GM12878 (cell line): ENCODE data around the gene TEX101. TPM values are rescaled to one million over a fixed set of nuclear protein-coding genes. Genes with fewer than 3 reads are reported as not detected.

Experiments used
- ATAC-seq: fragments of 200-7000 bp; cut with Tn5 transposase; 3 replicates; pipeline ENCODE4 v1.9.1; 2020; ENCODE audit warnings: mild to moderate bottlenecking, moderate library complexity
- BruUV-seq: library from RNA; stranded (reverse); fragments of 400-500 nt; replicated peaks from 2 replicates; lab custom pipeline; 2021; lab: Mats Ljungman, UMichigan
- CTCF ChIA-PET: fragments of 300-600 bp; sonication (Branson Sonifier 250); formaldehyde crosslinking; extraction: SDS; loops from one replicate; lab custom pipeline; 2021; ENCODE audit warnings: inconsistent platforms; lab: Yijun Ruan, JAX
- POLR2A ChIA-PET: fragments of 350-600 bp; formaldehyde crosslinking; extraction: SDS; loops from one replicate; lab custom pipeline; 2021; ENCODE audit warnings: inconsistent platforms; lab: Charles Lee
- RAD21 ChIA-PET: fragments of 300-600 bp; sonication (Branson Sonifier 250); formaldehyde crosslinking; loops from one replicate; lab custom pipeline; 2023; ENCODE audit warnings: antibody characterized with exemption; ENCODE audit not compliant: unreplicated experiment; lab: Charles Lee
- SMC1A ChIA-PET: fragments of 300-600 bp; sonication (Branson Sonifier 250); formaldehyde crosslinking; loops from one replicate; lab custom pipeline; 2023; ENCODE audit not compliant: unreplicated experiment, uncharacterized antibody; lab: Charles Lee
- DNase-seq: peaks from one replicate; pipeline ENCODE4 v3.0.0-alpha.2; 2011; ENCODE audit warnings: low read depth, low spot score
- FAIRE-seq: peaks from 3 replicates; lab custom pipeline; 2011; peaks lifted over from hg19 to GRCh38; lab: Jason Lieb, UNC
- H2AFZ ChIP-seq: 2 replicates; pipeline ENCODE4 v1.6.0; 2011; ENCODE audit warnings: low read depth, low read length, control low read depth; ENCODE audit not compliant: control insufficient read depth
- H3K27ac ChIP-seq: 2 replicates; pipeline ENCODE4 v1.5.1; 2011; ENCODE audit warnings: control low read depth; ENCODE audit not compliant: control insufficient read depth, insufficient read depth
- H3K27me3 ChIP-seq, 2 experiments: replicated peaks in 1 of 2; 2 replicates each; pipeline versions ENCODE4 v1.6.0 to v1.6.1; 2011; ENCODE audit warnings: low read length in 1 of 2; ENCODE audit not compliant: control insufficient read depth in 2 of 2, insufficient read depth in 2 of 2
- H3K36me3 ChIP-seq, 2 experiments: 2 replicates each; pipeline ENCODE4 v1.5.1; 2011; ENCODE audit warnings: low read length in 1 of 2; ENCODE audit not compliant: control insufficient read depth in 2 of 2, insufficient read depth in 2 of 2
- H3K4me1 ChIP-seq: 2 replicates; pipeline ENCODE4 v1.6.1; 2011; ENCODE audit warnings: mild to moderate bottlenecking, low read length, moderate library complexity, mixed read lengths; ENCODE audit not compliant: control insufficient read depth, insufficient read depth
- H3K4me2 ChIP-seq: 2 replicates; pipeline ENCODE4 v1.6.0; 2011; ENCODE audit warnings: control low read depth; ENCODE audit not compliant: control insufficient read depth, insufficient read depth
- H3K4me3 ChIP-seq: fragments of 200-600 bp; sonication (generic); 2 replicates; pipeline ENCODE4 v1.5.1; 2016
- H3K79me2 ChIP-seq: 2 replicates; pipeline ENCODE4 v1.6.0; 2011; ENCODE audit warnings: low read length; ENCODE audit not compliant: control insufficient read depth, insufficient read depth
- H3K9ac ChIP-seq: 2 replicates; pipeline ENCODE4 v1.8.0; 2011; ENCODE audit warnings: low read length, control low read depth, mixed read lengths; ENCODE audit not compliant: control insufficient read depth, insufficient read depth
- H3K9me3 ChIP-seq: replicated peaks from 3 replicates; pipeline ENCODE4 v1.5.1; 2011; ENCODE audit warnings: mild to moderate bottlenecking, low read length; ENCODE audit not compliant: control insufficient read depth, insufficient read depth
- H4K20me1 ChIP-seq: 2 replicates; pipeline ENCODE4 v1.6.0; 2011; ENCODE audit not compliant: control insufficient read depth, insufficient read depth
- HDAC6 ChIP-seq: fragments of 200-600 bp; sonication (generic); IDR thresholded peaks from one replicate; pipeline ENCODE4 v1.8.0; 2017; ENCODE audit warnings: antibody characterized with exemption; ENCODE audit not compliant: unreplicated experiment
- IRF3 ChIP-seq: fragments of 450-650 bp; IDR thresholded peaks from 2 replicates; pipeline ENCODE4 v1.6.1; 2014; ENCODE audit warnings: mild to moderate bottlenecking
- NBN ChIP-seq: fragments of 450-650 bp; IDR thresholded peaks from 2 replicates; pipeline ENCODE4 v1.6.1; 2016
- PAX8 ChIP-seq: fragments of 450-650 bp; IDR thresholded peaks from 2 replicates; pipeline ENCODE4 v1.6.1; 2017; ENCODE audit warnings: mild to moderate bottlenecking, moderate library complexity
- RELA ChIP-seq: fragments of 450-650 bp; IDR thresholded peaks from 2 replicates; pipeline ENCODE4 v1.8.0; 2014; ENCODE audit warnings: borderline replicate concordance; ENCODE audit not compliant: partially characterized antibody
- ZNF217 ChIP-seq: fragments of 450-650 bp; IDR thresholded peaks from 2 replicates; pipeline ENCODE4 v1.6.1; 2017; ENCODE audit warnings: antibody characterized with exemption, mild to moderate bottlenecking
- WGBS: methylation state at CpG from one replicate; pipeline ENCODE4 v1.1.6; 2016; ENCODE audit warnings: low lambda C conversion rate; ENCODE audit not compliant: insufficient replicate concordance, insufficient coverage; ENCODE audit errors: missing lambda C conversion rate; 5-methylcytosine and 5-hydroxymethylcytosine counted together
- in situ Hi-C: fragments of 300-500 bp; cut with MboI; formaldehyde crosslinking; loops from 9 replicates; pipeline ENCODE4 v1.14.3; 2018; ENCODE audit warnings: mixed read lengths
- intact Hi-C: fragments of 100-400 bp; cut with micrococcal nuclease; formaldehyde crosslinking; loops from one replicate; pipeline ENCODE4 v1.14.2; 2022; ENCODE audit not compliant: unreplicated experiment
- polyA plus RNA-seq, 11 experiments: library from polyadenylated mRNA; depleted of rRNA in 4 of 11; unstranded in 6 of 11; stranded (reverse) in 5 of 11; fragments of >200 nt; fragmentation: Nextera tagmentation in 4 of 11; fragmentation: Illumina TruSeq in 1 of 11; extraction: Ambion mirVana in 4 of 11; extraction: Trizol in 1 of 11; gene quantifications; 1 replicate in 1 of 11; 2 replicates in 10 of 11; pipeline versions ENCODE4 v1.2.1 to v1.2.3, GENCODE V29; 2011 to 2016; ENCODE audit warnings: inconsistent platforms in 2 of 11, missing spikeins in 2 of 11, low read depth in 1 of 11
- total RNA-seq, 4 experiments: library from RNA; depleted of rRNA in 3 of 4; stranded (reverse); fragments of >200 nt in 3 of 4; fragmentation: Illumina TruSeq in 1 of 4; extraction: Trizol in 1 of 4; gene quantifications; 2 replicates each; pipeline versions ENCODE4 v1.2.1 to v1.2.3, GENCODE V29; 2013 to 2021

Gene TEX101
- total and polyA plus RNA-seq, 10 of the 15 experiments (the other 5 are each of a cell fraction or from before 2014, with no cell fraction given) = not detected

- FAIRE-seq (no peak), DNase-seq (no peak), ATAC-seq (no peak)
- TF ChIP-seq ZNF217 (no peak), RELA (no peak)
- ChIA-PET RAD21 (no interaction called here), POLR2A (interaction anchor here (0.9 kb wide), 1 partner anchor 37 kb away, joined by 3 read pairs; no protein-coding TSS in a partner anchor), SMC1A (interaction anchor here (1.1 to 1.2 kb wide), 2 partner anchors 23 to 53 kb away, joined by 3 to 4 read pairs; no protein-coding TSS in a partner anchor), CTCF (interaction anchor here (1.2 to 3.1 kb wide), 2 partner anchors 51 to 53 kb away, joined by 4 to 11 read pairs; no protein-coding TSS in a partner anchor)
- in situ Hi-C loops (no loop called here), intact Hi-C loops (no loop called here)
- H2AFZ ChIP-seq = no peak overlapping the region
- no peaks in the 10 kb centered on the region for H3K79me2 ChIP-seq
- H3K4me1 ChIP-seq = peaks cover 8% of the 10 kb centered on the region; the same call in 1 of the 2 replicates
- no peak overlapping the region for H3K27ac ChIP-seq
- 39% methylated on average over 6 of the region's 6 CpGs for WGBS
- BruUV-seq = no TSS peak
- no peak overlapping the region for H3K4me3 ChIP-seq
- no peaks in the 10 kb centered on the region for H3K36me3 ChIP-seq
- H3K4me2 ChIP-seq = no peak overlapping the region
- no peaks in the 10 kb centered on the region for H3K27me3 ChIP-seq
- H3K9me3 ChIP-seq = no peaks in the 10 kb centered on the region
- H4K20me1 ChIP-seq = no peaks in the 10 kb centered on the region
- no peak overlapping the region for H3K9ac ChIP-seq
Measured at GRCh38 chr19:43467276-43467675, 52.6 kb downstream of the TEX101 start.

- no peak overlapping the region for H3K4me3 ChIP-seq
- no peaks in the 10 kb centered on the region for H4K20me1 ChIP-seq
- RAD21 ChIA-PET = no interaction called here
- POLR2A ChIA-PET = interaction anchor here (0.9 kb wide), 1 partner anchor 36 kb away, joined by 3 read pairs; no protein-coding TSS in a partner anchor
- no peak for DNase-seq
- H2AFZ ChIP-seq = no peak overlapping the region
- CTCF ChIA-PET = interaction anchor here (3.1 kb wide), 1 partner anchor 52 kb away, joined by 11 read pairs; no protein-coding TSS in a partner anchor
- SMC1A ChIA-PET = interaction anchor here (1.1 to 1.5 kb wide), 4 partner anchors 21 to 57 kb away, joined by 3 to 4 read pairs (median 4); no protein-coding TSS in a partner anchor
- H3K4me2 ChIP-seq = no peak overlapping the region
- no peak overlapping the region for H3K9ac ChIP-seq
- H3K27ac ChIP-seq = no peak overlapping the region
- no peaks in the 10 kb centered on the region for H3K79me2 ChIP-seq
- TF ChIP-seq PAX8 = no peak
- no peak for TF ChIP-seq IRF3
- TF ChIP-seq HDAC6 = no peak
- TF ChIP-seq NBN = no peak
- in situ Hi-C loops = no loop called here
- 38% methylated on average over 4 of the region's 4 CpGs for WGBS
- intact Hi-C loops = no loop called here
- peaks cover 8% of the 10 kb centered on the region; the same call in 1 of the 2 replicates for H3K4me1 ChIP-seq
- no TSS peak for BruUV-seq
- H3K9me3 ChIP-seq = no peaks in the 10 kb centered on the region
- no peak for ATAC-seq
- no peak for FAIRE-seq
- H3K36me3 ChIP-seq = no peaks in the 10 kb centered on the region
- no peaks in the 10 kb centered on the region for H3K27me3 ChIP-seq
Measured at GRCh38 chr19:43467730-43468129, 53.0 kb downstream of the TEX101 start.

Other genes starting within 250 kb of the TEX101 start
Only the 7 nearest of the 15 such genes appear.
- not detected in 2 replicates for gene PSG9, start 145.4 kb upstream of the TEX101 start, total RNA-seq (2014; rRNA removed)
- not detected in 2 replicates for gene PSG9, start 145.4 kb upstream of the TEX101 start, total RNA-seq (2014; rRNA removed; fragmentation: Illumina TruSeq; extraction: Trizol)
- gene PSG9, start 145.4 kb upstream of the TEX101 start, total RNA-seq (2021) = not detected in 2 replicates
- gene PSG9, start 145.4 kb upstream of the TEX101 start, polyA plus RNA-seq (2011; rRNA removed) = not detected in 2 replicates
- gene PSG9, start 145.4 kb upstream of the TEX101 start, polyA plus RNA-seq (2014; fragmentation: Illumina TruSeq; extraction: Trizol) = not detected in 2 replicates
- gene PSG9, start 145.4 kb upstream of the TEX101 start, polyA plus RNA-seq (2014; fragmentation: Nextera tagmentation; extraction: Ambion mirVana) = not detected
- gene PSG9, start 145.4 kb upstream of the TEX101 start, polyA plus RNA-seq (2014; rRNA removed) = not detected in 2 replicates
- not detected for gene PSG9, start 145.4 kb upstream of the TEX101 start, polyA plus RNA-seq (2016; fragmentation: Nextera tagmentation; extraction: Ambion mirVana)
- gene CD177, start 61.2 kb upstream of the TEX101 start, total RNA-seq (2014; rRNA removed) = not detected in 2 replicates
- not detected in 2 replicates for gene CD177, start 61.2 kb upstream of the TEX101 start, total RNA-seq (2014; rRNA removed; fragmentation: Illumina TruSeq; extraction: Trizol)
- not detected in 2 replicates for gene CD177, start 61.2 kb upstream of the TEX101 start, total RNA-seq (2021)
- 0.03 TPM in 1 of 2 replicates, not detected in the other for gene CD177, start 61.2 kb upstream of the TEX101 start, polyA plus RNA-seq (2011; rRNA removed)
- not detected in 2 replicates for gene CD177, start 61.2 kb upstream of the TEX101 start, polyA plus RNA-seq (2014; fragmentation: Illumina TruSeq; extraction: Trizol)
- gene CD177, start 61.2 kb upstream of the TEX101 start, polyA plus RNA-seq (2014; fragmentation: Nextera tagmentation; extraction: Ambion mirVana) = not detected
- not detected in 2 replicates for gene CD177, start 61.2 kb upstream of the TEX101 start, polyA plus RNA-seq (2014; rRNA removed)
- not detected for gene CD177, start 61.2 kb upstream of the TEX101 start, polyA plus RNA-seq (2016; fragmentation: Nextera tagmentation; extraction: Ambion mirVana)
- 0.06 TPM in 1 of 2 replicates, not detected in the other for gene LYPD3, start 50.7 kb downstream of the TEX101 start, total RNA-seq (2014; rRNA removed)
- not detected in 2 replicates for gene LYPD3, start 50.7 kb downstream of the TEX101 start, total RNA-seq (2014; rRNA removed; fragmentation: Illumina TruSeq; extraction: Trizol)
- not detected in 2 replicates for gene LYPD3, start 50.7 kb downstream of the TEX101 start, total RNA-seq (2021)
- gene LYPD3, start 50.7 kb downstream of the TEX101 start, polyA plus RNA-seq (2011; rRNA removed) = 0.18 TPM in 1 of 2 replicates, not detected in the other
- gene LYPD3, start 50.7 kb downstream of the TEX101 start, polyA plus RNA-seq (2014; fragmentation: Illumina TruSeq; extraction: Trizol) = 0.03 TPM in 1 of 2 replicates, not detected in the other
- not detected for gene LYPD3, start 50.7 kb downstream of the TEX101 start, polyA plus RNA-seq (2014; fragmentation: Nextera tagmentation; extraction: Ambion mirVana)
- 0.10 TPM in 1 of 2 replicates, not detected in the other for gene LYPD3, start 50.7 kb downstream of the TEX101 start, polyA plus RNA-seq (2014; rRNA removed)
- gene LYPD3, start 50.7 kb downstream of the TEX101 start, polyA plus RNA-seq (2016; fragmentation: Nextera tagmentation; extraction: Ambion mirVana) = under 1 TPM in 1 of 2 experiments, not detected in 1; 0.28 TPM
- 12.8 and 13.0 TPM in 2 replicates for gene PHLDB3, start 89.9 kb downstream of the TEX101 start, total RNA-seq (2014; rRNA removed)
- gene PHLDB3, start 89.9 kb downstream of the TEX101 start, total RNA-seq (2014; rRNA removed; fragmentation: Illumina TruSeq; extraction: Trizol) = 2.4 and 3.6 TPM in 2 replicates
- 9.1 and 11.0 TPM in 2 replicates for gene PHLDB3, start 89.9 kb downstream of the TEX101 start, total RNA-seq (2021)
- gene PHLDB3, start 89.9 kb downstream of the TEX101 start, polyA plus RNA-seq (2011; rRNA removed) = 2.6 and 4.3 TPM in 2 replicates
- 0.14 and 1.1 TPM in 2 replicates for gene PHLDB3, start 89.9 kb downstream of the TEX101 start, polyA plus RNA-seq (2014; fragmentation: Illumina TruSeq; extraction: Trizol)
- gene PHLDB3, start 89.9 kb downstream of the TEX101 start, polyA plus RNA-seq (2014; fragmentation: Nextera tagmentation; extraction: Ambion mirVana) = under 1 TPM; 0.13 to 0.16 TPM
- gene PHLDB3, start 89.9 kb downstream of the TEX101 start, polyA plus RNA-seq (2014; rRNA removed) = 7.9 and 13.4 TPM in 2 replicates
- 10 to 100 TPM in 1 of 2 experiments, 1 to 10 TPM in 1; 6.8 to 11.6 TPM for gene PHLDB3, start 89.9 kb downstream of the TEX101 start, polyA plus RNA-seq (2016; fragmentation: Nextera tagmentation; extraction: Ambion mirVana)
- 102 and 103 TPM in 2 replicates for gene ETHE1, start 112.3 kb downstream of the TEX101 start, total RNA-seq (2014; rRNA removed)
- gene ETHE1, start 112.3 kb downstream of the TEX101 start, total RNA-seq (2014; rRNA removed; fragmentation: Illumina TruSeq; extraction: Trizol) = 39.6 and 45.0 TPM in 2 replicates
- 59.8 and 67.4 TPM in 2 replicates for gene ETHE1, start 112.3 kb downstream of the TEX101 start, total RNA-seq (2021)
- 98.4 and 155 TPM in 2 replicates for gene ETHE1, start 112.3 kb downstream of the TEX101 start, polyA plus RNA-seq (2011; rRNA removed)
- gene ETHE1, start 112.3 kb downstream of the TEX101 start, polyA plus RNA-seq (2014; fragmentation: Illumina TruSeq; extraction: Trizol) = 46.4 and 53.8 TPM in 2 replicates
- 10 to 100 TPM; 22.1 to 40.7 TPM for gene ETHE1, start 112.3 kb downstream of the TEX101 start, polyA plus RNA-seq (2014; fragmentation: Nextera tagmentation; extraction: Ambion mirVana)
- gene ETHE1, start 112.3 kb downstream of the TEX101 start, polyA plus RNA-seq (2014; rRNA removed) = 118 and 134 TPM in 2 replicates
- 10 to 100 TPM; 50.0 to 51.5 TPM for gene ETHE1, start 112.3 kb downstream of the TEX101 start, polyA plus RNA-seq (2016; fragmentation: Nextera tagmentation; extraction: Ambion mirVana)
- gene ZNF575, start 118.3 kb downstream of the TEX101 start, total RNA-seq (2014; rRNA removed) = 0.44 and 0.96 TPM in 2 replicates
- gene ZNF575, start 118.3 kb downstream of the TEX101 start, total RNA-seq (2014; rRNA removed; fragmentation: Illumina TruSeq; extraction: Trizol) = 0.23 and 0.36 TPM in 2 replicates
- 1.2 and 2.2 TPM in 2 replicates for gene ZNF575, start 118.3 kb downstream of the TEX101 start, total RNA-seq (2021)
- gene ZNF575, start 118.3 kb downstream of the TEX101 start, polyA plus RNA-seq (2011; rRNA removed) = 0.10 and 0.18 TPM in 2 replicates
- gene ZNF575, start 118.3 kb downstream of the TEX101 start, polyA plus RNA-seq (2014; fragmentation: Illumina TruSeq; extraction: Trizol) = 0.10 and 0.54 TPM in 2 replicates
- under 1 TPM; 0.23 to 0.35 TPM for gene ZNF575, start 118.3 kb downstream of the TEX101 start, polyA plus RNA-seq (2014; fragmentation: Nextera tagmentation; extraction: Ambion mirVana)
- 1.3 and 1.4 TPM in 2 replicates for gene ZNF575, start 118.3 kb downstream of the TEX101 start, polyA plus RNA-seq (2014; rRNA removed)
- 1 to 10 TPM; 1.6 to 2.8 TPM for gene ZNF575, start 118.3 kb downstream of the TEX101 start, polyA plus RNA-seq (2016; fragmentation: Nextera tagmentation; extraction: Ambion mirVana)
- gene XRCC1, start 160.6 kb downstream of the TEX101 start, total RNA-seq (2014; rRNA removed) = 39.3 and 40.1 TPM in 2 replicates
- gene XRCC1, start 160.6 kb downstream of the TEX101 start, total RNA-seq (2014; rRNA removed; fragmentation: Illumina TruSeq; extraction: Trizol) = 23.6 and 27.0 TPM in 2 replicates
- 30.0 and 34.8 TPM in 2 replicates for gene XRCC1, start 160.6 kb downstream of the TEX101 start, total RNA-seq (2021)
- gene XRCC1, start 160.6 kb downstream of the TEX101 start, polyA plus RNA-seq (2011; rRNA removed) = 14.0 and 26.8 TPM in 2 replicates
- 16.7 and 32.6 TPM in 2 replicates for gene XRCC1, start 160.6 kb downstream of the TEX101 start, polyA plus RNA-seq (2014; fragmentation: Illumina TruSeq; extraction: Trizol)
- 1 to 10 TPM; 2.0 to 7.5 TPM for gene XRCC1, start 160.6 kb downstream of the TEX101 start, polyA plus RNA-seq (2014; fragmentation: Nextera tagmentation; extraction: Ambion mirVana)
- 43.6 and 55.0 TPM in 2 replicates for gene XRCC1, start 160.6 kb downstream of the TEX101 start, polyA plus RNA-seq (2014; rRNA removed)
- 10 to 100 TPM; 46.9 to 51.1 TPM for gene XRCC1, start 160.6 kb downstream of the TEX101 start, polyA plus RNA-seq (2016; fragmentation: Nextera tagmentation; extraction: Ambion mirVana)